Islet of Langerhans (tissue), 1 donor: ENCODE measurements around the gene IFNGR2.
"Not testable (repeated sequence)": the region's sequence is repeated elsewhere in the genome, so short reads cannot be mapped to it uniquely, and the experiment has no call there.

Experiments
- FAIRE-seq: peaks from one replicate; lab custom pipeline; 2011; peaks lifted over from hg19 to GRCh38; lab: Jason Lieb, UNC

IFNGR2 gene, protein sequence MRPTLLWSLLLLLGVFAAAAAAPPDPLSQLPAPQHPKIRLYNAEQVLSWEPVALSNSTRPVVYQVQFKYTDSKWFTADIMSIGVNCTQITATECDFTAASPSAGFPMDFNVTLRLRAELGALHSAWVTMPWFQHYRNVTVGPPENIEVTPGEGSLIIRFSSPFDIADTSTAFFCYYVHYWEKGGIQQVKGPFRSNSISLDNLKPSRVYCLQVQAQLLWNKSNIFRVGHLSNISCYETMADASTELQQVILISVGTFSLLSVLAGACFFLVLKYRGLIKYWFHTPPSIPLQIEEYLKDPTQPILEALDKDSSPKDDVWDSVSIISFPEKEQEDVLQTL

DNA sequence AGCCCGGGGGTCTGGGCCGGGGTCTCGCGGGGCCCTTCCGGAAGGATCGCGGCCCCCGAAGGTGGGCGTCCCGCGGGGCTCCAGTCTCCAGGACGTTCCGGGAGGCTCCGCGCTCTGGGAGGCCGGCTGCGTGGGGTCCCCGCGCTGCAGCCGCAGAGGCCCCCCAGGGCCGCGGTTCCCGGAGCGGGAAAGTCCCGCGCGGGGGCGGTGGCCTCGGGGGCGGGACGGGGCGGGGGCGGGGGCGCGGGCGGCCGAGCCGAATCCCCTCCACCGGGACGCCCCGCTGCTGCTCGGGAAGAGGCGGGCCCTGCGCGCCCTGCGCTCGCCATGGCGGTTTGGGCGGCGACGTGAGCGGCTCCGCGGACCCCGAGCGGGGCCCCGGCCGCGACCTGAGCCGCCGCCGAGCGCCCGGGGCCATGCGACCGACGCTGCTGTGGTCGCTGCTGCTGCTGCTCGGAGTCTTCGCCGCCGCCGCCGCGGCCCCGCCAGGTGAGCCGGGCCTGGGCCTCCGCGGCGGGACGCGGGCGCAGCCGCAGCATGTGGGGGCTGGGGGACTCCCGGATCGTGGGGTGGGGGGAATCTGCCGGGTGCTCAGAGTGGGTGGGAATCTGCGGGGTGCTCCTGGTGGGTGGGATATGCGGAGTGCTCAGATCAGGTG is at the start of gene IFNGR2:
Gene IFNGR2, plus strand, starts transcription at position 286 of the 658 bp plus-strand sequence. Its CDS starts 131 bp downstream, at position 417.
- no peak for FAIRE-seq

DNA sequence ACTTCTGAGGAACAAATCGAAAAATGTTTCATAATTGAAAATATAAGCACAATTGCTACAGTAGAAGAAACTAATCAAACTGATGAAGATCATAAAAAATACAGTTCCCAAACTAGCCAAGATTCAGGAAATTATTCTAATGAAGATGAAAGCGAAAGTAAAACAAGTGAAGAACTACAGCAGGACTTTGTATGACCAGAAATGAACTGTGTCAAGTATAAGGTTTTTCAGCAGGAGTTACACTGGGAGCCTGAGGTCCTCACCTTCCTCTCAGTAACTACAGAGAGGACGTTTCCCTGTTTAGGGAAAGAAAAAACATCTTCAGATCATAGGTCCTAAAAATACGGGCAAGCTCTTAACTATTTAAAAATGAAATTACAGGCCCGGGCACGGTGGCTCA is 47.9 kb upstream of the IFNGR2 start:
- no peak for FAIRE-seq

DNA sequence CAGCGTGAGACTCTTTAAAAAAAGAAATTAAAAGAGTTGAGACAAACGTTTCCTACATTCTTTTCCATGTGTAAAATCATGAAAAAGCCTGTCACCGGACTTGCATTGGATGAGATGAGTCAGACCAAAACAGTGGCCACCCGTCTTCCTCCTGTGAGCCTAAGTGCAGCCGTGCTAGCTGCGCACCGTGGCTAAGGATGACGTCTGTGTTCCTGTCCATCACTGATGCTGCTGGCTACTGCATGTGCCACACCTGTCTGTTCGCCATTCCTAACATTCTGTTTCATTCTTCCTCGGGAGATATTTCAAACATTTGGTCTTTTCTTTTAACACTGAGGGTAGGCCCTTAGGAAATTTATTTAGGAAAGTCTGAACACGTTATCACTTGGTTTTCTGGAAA is 47.2 kb upstream of the IFNGR2 start:
- FAIRE-seq = no peak

DNA sequence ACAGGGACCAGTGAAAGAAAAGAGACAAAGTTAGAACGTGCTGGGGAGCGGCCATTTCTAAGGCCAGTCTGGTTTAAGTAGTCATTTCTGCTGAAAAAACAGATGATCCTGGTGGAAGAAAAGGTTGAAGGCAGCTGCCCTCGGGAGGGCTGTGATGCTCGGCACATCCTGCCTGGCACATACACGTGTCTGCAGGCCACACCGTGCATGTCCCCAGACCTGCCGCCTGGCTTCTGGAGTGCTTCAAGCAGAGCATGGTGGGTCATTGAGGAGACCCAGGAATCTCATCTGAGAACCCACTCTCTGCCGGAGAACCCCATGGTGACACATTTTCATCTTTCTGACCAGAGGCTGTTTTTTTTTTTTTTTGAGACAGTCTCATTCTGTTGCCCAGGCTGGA is 46.0 kb upstream of the IFNGR2 start:
- no peak for FAIRE-seq

DNA sequence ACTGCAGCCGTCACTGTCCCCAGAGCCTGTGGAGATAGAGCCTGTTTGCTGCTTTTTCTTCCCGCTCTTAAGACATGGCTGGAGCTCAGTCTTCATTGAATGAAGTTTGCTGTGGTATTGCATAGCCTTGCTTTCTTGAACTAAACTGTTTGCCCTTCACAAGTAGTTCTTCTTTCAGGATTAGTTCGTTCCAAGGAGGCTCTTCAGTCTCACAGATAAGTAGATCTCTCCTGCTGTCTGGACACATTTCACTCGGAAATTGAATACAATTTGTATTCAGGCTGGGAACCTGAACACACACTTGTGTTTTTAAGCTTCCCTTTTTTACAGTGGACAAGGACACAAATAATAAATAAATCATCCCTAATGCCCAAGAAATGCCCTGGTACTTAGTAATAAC is 43.8 kb upstream of the IFNGR2 start:
- no peak for FAIRE-seq

DNA sequence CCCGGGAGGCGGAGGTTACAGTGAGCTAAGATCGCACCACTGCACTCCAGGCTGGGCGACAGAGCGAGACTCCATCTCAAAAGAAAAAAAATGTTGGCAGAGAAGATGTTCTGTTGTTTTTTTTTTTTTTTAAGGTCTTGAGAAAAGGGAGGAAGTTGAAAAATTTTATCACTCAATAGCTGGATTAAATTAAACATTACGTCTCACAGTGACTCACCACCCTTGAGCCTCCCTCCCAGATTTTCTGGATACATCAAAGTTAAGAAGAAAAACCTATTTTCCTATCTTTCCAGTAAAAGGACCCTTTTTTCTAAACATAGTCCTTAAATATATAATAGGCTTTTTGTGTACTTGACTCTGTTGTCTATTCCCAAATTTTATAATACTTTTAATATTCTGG is 42.9 kb upstream of the IFNGR2 start:
- no peak for FAIRE-seq

DNA sequence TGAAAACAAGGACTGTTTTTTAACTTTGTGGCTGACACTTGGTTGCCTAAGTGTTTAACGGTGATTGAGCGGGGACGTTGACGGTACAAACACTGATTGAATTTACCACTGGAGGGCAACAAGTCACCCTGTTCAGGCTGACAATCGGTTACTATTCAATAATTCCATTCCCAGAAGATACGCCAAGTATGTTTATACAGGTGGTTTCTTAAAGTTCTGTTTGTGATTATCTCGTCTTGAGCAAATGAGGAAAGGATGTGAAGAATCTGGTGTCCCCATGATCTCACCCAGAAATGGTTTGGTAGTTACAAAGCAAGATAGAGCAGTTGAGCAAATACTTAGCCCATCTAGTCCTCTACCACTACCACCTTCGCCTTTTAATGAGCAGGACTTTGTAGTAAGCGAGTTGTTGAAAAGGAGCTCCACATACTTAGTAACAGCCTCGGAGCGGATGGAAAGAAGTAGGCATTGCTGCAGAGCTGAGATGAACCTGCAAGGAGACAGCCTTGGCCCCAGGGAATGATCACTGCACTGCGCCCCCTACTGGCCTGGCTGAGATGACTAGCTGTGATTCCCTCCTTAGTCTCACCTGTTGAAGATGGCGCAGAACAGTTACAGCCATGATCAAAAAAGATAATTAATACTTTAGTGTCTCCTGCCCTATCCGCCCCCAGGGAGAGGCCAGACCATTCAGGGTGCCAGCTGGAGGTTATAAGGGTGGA is 42.2 kb upstream of the IFNGR2 start:
- FAIRE-seq = no peak

DNA sequence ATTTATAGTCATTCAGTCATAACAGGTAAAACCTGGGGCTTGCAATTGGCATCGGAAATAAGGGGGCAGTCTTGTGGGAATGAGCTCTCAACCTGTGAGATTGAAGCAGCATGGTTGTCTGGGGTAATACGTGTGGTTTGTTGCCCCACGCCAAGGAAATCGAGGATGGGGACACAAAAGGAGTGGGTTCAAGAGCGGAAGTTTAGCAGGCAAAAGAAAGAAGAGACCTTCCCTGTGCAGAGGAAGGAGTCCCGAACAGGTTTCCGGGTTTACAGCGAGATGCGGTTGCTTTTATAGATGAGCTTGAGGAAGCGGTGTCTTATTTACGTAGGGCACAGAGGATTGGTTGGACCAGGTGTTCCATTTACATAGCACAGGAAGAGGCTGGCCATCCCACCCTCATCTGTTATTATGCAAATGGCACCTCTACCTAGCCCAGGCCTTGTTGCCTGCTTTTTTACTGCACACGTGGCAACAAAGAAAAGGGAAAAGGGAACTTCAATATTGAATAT is 41.1 kb upstream of the IFNGR2 start:
- FAIRE-seq = no peak

DNA sequence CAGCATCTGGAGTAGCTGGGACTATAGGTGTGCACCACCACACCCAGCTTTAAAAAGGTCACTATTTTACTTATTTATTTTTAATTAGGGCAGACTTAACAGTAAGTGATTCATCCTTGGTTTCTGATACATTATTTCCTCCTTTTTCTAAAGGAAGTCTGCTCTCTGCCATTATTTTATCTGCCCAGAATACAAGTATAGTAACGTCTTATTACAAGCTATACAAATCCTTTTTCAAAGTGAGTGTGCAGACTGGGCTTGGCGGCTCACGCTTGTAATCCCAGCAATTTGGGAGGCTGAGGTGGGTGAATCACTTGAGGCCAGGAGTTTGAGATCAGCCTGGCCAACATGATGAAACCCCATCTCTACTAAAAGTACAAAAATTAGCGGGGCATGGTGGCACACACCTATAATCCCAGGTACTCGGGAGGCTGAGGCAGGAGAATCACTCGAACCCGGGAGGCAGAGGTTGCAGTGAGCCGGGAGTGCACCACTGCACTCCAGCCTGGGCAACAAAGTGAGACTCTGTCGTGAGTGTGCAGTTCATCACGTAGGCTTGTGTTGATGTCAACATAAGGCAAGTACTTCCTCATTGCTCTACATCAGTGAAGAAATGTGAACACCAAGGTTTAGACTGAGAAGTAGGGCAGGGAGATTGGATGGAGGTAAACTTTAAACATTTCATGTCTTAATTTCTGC is 39.2 kb upstream of the IFNGR2 start:
- FAIRE-seq = not testable (repeated sequence)

DNA sequence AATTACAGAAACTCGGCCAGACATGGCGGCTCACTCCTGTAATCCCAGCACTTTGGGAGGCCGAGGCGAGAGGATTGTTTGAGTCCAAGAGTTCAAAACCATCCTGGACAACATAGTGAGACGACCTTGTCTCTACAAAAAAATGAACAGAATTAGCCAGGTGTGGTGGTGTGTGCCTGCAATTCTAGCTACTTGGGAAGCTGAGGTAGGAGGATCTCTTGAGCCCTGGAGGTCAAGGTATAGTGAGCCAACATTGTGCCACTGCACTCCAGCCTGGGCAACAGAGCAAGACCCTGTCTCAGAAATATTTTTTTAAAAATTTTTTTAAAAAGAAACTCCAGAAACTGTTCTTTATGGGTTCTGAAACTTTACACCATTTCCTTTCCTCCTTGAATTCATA is 38.4 kb upstream of the IFNGR2 start:
- FAIRE-seq = no peak

DNA sequence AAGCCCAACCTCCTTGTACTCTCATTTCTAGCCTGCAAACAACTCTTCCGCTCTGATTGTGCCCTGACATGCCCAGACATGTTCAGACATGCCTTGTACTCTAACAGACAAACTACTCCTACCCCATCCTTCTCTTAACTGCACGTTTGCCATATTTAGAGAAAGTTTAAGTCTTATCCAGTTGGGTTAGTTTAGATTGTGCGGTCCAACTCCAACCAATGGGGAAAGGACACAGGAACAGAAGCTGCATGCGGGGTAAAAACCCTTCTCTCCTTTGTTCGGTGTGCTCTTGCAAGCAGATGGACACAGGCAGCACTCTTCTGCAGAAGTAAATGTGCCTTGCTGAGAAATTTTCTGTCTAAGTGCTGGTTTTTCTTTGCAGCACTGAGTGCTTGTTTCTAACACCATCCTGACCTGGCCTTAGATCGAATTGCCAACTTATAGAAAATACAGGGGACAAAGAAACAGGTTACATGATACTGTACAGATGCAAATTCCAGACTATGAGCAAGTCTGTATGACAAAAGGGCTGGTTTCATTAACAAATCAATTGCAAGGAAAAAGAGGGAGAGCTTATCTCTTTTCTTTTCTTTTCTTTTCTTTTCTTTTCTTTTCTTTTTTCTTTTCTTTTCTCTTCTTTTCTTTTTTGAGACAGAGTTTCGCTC is 35.8 kb upstream of the IFNGR2 start:
- no peak for FAIRE-seq

DNA sequence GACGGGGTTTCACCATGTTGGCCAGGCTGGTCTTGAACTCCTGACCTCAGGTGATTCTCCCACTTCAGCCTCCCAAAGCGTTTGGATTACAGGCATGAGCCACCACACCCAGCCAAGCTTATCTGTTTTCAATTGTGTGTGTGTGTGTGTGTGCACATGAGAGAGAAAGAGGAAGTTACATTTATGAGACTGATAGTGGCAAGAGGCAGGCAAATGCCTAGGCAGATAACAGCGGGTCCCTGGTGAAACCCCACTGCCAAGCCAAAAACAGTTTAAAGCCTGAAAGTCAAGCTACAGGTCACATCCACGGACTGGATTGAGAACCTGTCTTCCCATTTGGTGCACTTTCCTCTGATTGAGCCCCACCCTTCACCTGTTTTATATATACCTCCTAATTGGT is 35.1 kb upstream of the IFNGR2 start:
- FAIRE-seq = no peak

DNA sequence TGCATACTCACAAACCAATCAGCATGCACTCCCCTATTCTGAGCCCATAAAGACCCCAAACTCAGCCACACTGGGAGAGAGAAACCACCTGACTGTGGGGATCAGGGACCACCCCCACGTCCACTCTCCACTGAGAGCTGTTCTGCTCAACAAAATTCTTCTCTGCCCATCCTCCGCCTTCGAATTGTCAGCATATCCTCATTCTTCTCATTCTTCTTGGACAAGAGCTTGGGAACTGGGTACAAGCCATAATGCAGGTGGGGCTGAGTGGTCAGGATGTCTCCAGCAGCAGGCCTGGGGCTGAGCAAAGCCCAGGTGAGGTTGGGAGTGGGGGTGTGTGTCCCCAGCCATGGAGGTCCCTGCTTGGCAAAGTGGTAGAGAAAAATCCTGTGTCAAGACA is 34.6 kb upstream of the IFNGR2 start:
- no peak for FAIRE-seq

DNA sequence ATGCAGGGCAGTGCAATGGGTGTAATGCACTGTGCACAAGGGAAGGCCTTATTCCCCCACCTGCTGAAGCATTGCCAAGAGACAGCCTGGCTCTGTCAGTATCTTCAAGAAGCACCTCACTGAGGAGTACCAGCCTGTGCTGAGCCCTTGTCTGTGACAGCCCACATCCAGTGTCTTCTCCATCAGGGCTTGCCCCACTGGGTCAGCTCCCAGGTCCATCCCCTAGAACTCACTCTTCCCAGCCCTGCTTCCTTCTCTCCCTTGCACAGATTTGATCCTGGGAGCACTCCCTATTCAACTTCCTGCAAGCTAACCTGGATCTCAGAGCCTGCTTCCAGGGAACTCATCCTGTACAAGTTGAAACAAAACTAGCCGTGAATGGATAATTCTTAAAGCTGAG is 33.6 kb upstream of the IFNGR2 start:
- no peak for FAIRE-seq

DNA sequence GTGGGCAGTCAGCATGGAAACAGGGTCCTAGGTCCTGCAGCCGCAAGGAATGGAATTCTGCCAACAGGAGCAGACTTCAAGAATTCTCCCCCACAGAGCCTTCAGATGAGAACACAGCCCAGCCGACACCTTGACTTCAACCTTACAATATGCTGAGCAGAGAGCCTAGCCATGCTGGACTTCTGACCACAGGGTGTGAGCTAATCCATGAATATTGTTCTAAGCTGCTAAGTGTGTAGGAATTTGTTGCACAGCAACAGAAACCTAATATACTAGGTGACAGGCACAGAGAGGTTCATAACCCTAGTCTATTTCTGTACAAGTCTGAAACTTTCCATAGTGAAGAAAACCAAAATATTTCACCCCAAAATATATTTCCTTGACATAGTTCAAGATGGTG is 32.9 kb upstream of the IFNGR2 start:
- no peak for FAIRE-seq

DNA sequence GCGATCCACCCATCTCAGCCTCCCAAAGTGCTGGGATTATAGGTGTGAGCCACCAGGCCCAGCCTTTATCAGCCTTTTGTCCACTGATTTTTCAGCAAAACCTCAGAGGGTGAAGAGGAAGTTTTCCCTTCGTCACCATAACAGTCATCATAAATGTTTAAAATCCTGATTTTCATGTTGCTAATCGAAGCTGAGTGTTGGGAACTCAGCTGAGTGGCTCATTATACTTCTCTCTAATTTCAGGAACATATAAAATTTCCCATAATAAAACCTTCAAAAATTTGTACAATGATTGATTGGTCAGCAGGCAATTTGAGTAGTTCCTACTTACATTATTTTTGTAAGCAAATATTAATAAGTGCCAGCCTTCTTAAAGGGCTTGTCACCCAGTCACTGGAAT is 31.8 kb upstream of the IFNGR2 start:
- FAIRE-seq = no peak

DNA sequence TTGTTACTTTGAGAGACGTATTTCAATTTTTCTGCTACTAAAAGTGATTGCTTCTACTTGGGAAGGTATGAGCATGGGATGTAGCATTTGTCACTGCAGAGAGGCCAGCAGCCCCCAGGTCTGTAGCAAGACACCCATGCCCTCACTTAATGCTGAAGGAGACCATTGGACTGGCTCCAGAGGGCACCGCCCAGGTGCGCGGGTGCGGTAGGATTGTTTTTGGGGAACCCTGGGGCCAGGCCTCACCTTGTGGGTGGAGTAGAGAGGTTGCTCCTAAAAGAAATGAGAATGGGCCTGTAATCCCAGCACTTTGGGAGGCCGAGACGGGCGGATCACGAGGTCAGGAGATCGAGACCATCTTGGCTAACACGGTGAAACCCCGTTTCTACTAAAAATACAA is 30.6 kb upstream of the IFNGR2 start:
- FAIRE-seq = no peak

DNA sequence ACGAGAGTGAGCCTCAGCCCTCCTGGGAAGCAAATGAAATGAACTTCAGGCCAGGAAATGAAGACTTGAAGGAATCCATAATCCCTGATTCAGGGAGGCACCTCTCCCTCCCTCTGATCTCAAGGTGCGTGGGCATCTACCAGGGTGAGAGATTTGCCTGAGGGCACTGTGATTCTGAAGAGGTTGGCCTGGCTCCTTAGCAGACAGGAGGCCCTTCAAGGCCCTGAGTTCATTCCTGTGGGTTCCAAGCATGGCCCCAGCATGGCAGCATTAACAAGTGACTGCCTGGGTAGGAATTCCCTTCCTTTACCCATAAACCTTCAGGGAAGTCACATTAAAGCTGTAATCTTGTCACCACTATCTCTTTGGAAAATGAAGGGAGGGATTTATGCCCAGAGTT is 29.8 kb upstream of the IFNGR2 start:
- no peak for FAIRE-seq

DNA sequence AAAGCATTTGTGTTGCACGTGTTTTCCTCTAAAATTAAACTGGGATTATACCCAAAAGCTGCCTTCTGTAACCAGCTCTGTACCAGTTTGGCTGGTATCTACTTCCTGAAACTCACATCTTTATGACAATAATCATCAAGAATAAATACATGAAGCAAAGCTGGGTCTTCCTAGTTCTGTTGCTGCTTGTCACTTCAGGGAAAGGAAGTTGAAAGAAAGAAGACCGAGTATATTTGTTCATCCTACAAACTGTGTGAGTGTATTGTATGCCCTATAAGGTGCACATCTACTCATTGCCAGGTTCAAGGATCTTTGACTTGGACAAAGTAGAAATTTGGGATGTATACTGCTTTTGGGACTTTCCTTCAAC is 29.1 kb upstream of the IFNGR2 start:
- no peak for FAIRE-seq

DNA sequence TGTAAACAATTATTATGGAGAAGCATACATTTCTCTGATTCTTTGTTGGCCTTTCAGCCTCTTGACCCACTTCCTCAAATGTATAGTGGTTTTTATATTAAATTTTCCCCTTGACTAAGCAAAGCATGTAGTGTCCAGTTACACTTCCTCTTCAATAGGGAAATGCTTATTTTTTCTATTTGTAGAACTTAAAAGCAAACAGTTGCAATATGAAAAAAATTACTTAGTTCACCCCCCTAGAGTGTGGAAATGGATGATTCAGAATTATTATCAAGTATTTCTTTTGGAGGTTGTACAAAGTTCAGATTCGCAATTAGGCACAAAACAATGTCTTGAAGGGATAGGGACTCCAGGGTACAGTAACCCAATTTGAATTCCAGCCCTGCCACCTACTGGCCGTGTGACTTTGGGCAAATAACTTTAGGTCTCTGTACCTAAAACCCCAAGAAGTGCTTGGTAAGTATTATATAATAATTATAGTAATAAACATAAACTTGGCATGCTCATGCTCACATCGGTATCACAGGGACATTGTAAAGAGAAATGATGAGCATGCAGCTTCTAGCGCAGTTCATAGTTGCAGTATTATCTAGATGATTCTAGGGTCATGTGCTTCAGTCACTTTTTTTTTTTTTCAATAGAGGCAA is 28.6 kb upstream of the IFNGR2 start:
- no peak for FAIRE-seq

DNA sequence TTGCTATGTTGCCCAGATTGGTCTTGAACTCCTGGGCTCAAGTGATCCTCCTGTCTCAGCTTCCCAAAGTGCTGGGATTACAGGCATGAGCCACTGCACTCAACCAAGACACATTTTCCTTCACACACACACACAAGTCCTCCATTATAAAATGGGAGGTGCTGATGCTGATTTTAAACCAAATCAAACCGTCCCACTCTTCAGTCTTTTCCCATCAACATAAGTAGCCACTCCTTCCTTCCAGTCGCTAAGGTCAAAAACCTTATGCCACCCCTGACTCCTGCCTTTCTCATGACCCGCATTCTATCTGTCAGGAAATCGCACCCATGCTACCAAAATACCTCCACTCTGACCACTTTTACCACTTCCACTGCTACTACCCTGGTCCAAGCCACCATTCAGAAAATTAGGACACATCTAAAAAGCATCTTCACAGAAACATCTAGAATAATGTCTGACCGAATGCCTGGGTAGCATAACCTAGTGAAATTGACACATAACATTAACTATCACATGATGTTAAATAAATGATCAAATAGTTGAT is 28.0 kb upstream of the IFNGR2 start:
- no peak for FAIRE-seq
